ENCODE measurements around the gene ECE1. TPM values are rescaled to one million over a fixed set of nuclear protein-coding genes. Genes with fewer than 3 reads are reported as not detected.

The ECE1 gene
- total RNA-seq, 2 donors from 2014 or later, result 83.7 to 152 TPM

- H3K9me3 ChIP-seq, result no peaks in the 10 kb centered on the region
- H3K27ac ChIP-seq, result peak overlapping the region; percentile 50 to 54
- H3K27me3 ChIP-seq, result no peaks in the 10 kb centered on the region
- peaks cover 0 to 68% of the 10 kb centered on the region in 2 donors for H3K4me1 ChIP-seq
- no peak for DNase-seq (ENCODE audit: low spot score)
- TF ChIP-seq CTCF (IDR thresholded peaks at IDR 0.05), result peak in 1 of 2 donors; percentile 55
- no peak overlapping the region for H3K4me3 ChIP-seq
- H3K36me3 ChIP-seq, result no peaks in the 10 kb centered on the region
These were observed 12.8 kb upstream of the ECE1 start for GRCh38 chr1:21302747-21303715.

GRCh38 chr1:21301794-21302440, 11.7 kb upstream of the ECE1 start:
- Histone ChIP-seq H3K27ac (peak overlapping the region in 1 of 2 donors; percentile 50), H3K4me1 (peaks cover 0 to 60% of the 10 kb centered on the region in 2 donors), H3K4me3 (no peak overlapping the region), H3K27me3 (no peaks in the 10 kb centered on the region), H3K9me3 (no peaks in the 10 kb centered on the region), H3K36me3 (no peaks in the 10 kb centered on the region)
- DNase-seq (ENCODE audit: low spot score), result no peak
- no peak for TF ChIP-seq CTCF (IDR thresholded peaks at IDR 0.05)

GRCh38 chr1:21300774-21301173, 10.5 kb upstream of the ECE1 start:
- peaks cover 0 to 66% of the 10 kb centered on the region in 2 donors for H3K4me1 ChIP-seq
- H3K4me3 ChIP-seq, result no peak overlapping the region
- H3K27ac ChIP-seq, result peak overlapping the region in 1 of 2 donors; percentile 46
- no peaks in the 10 kb centered on the region for H3K36me3 ChIP-seq
- no peaks in the 10 kb centered on the region for H3K27me3 ChIP-seq
- no peaks in the 10 kb centered on the region for H3K9me3 ChIP-seq
- DNase-seq (ENCODE audit: low spot score), result no peak
- no peak for TF ChIP-seq CTCF (IDR thresholded peaks at IDR 0.05)

- Histone ChIP-seq H3K36me3 (no peaks in the 10 kb centered on the region), H3K4me1 (peaks cover 0 to 75% of the 10 kb centered on the region in 2 donors), H3K27ac (peak overlapping the region; percentile 21 to 46), H3K4me3 (no peak overlapping the region), H3K9me3 (no peaks in the 10 kb centered on the region), H3K27me3 (no peaks in the 10 kb centered on the region)
- TF ChIP-seq CTCF (IDR thresholded peaks at IDR 0.05), result no peak
- no peak for DNase-seq (ENCODE audit: low spot score)
These were observed 9.6 kb upstream of the ECE1 start for GRCh38 chr1:21299780-21300395.

- Histone ChIP-seq H3K9me3 (no peaks in the 10 kb centered on the region), H3K27me3 (no peaks in the 10 kb centered on the region), H3K36me3 (no peaks in the 10 kb centered on the region), H3K4me1 (peaks cover 0 to 84% of the 10 kb centered on the region in 2 donors), H3K27ac (peak overlapping the region; percentile 4 to 21), H3K4me3 (no peak overlapping the region)
- no peak for TF ChIP-seq CTCF (IDR thresholded peaks at IDR 0.05)
- no peak for DNase-seq (ENCODE audit: low spot score)
These were observed 8.7 kb upstream of the ECE1 start for GRCh38 chr1:21298981-21299391.

All from right atrium auricular region (tissue), 2 donors.